OCI-LY1 (cell line): ENCODE measurements around the gene CCDC66.

Source experiments
- H2AFZ ChIP-seq: fragments of 200-600 bp; sonication (generic), shearing (Covaris generic); 2 replicates; pipeline ENCODE4 v1.6.0; 2014; ENCODE audit warnings: antibody characterized with exemption, mild to moderate bottlenecking, low read length
- H3F3A ChIP-seq: fragments of 200-600 bp; sonication (generic), shearing (Covaris generic); 2 replicates; pipeline ENCODE4 v1.6.0; 2014; ENCODE audit warnings: mild to moderate bottlenecking, antibody characterized with exemption, low read length, moderate library complexity; ENCODE audit not compliant: insufficient read depth
- H3K27ac ChIP-seq: fragments of 200-600 bp; sonication (generic); 2 replicates; pipeline ENCODE4 v1.5.1; 2014; ENCODE audit warnings: low read length, mixed run types, mild to moderate bottlenecking, low read depth; ENCODE audit not compliant: poor library complexity, severe bottlenecking
- H3K27me3 ChIP-seq: fragments of 200-600 bp; sonication (generic); 2 replicates; pipeline ENCODE4 v1.6.0; 2014; ENCODE audit warnings: antibody characterized with exemption, mild to moderate bottlenecking, low read length, moderate library complexity; ENCODE audit not compliant: insufficient read depth
- H3K36me3 ChIP-seq: fragments of 200-600 bp; sonication (generic); 2 replicates; pipeline ENCODE4 v1.6.1; 2014; ENCODE audit warnings: mild to moderate bottlenecking, antibody characterized with exemption, low read length, moderate library complexity, mixed read lengths; ENCODE audit not compliant: insufficient read depth
- H3K4me1 ChIP-seq: fragments of 200-600 bp; sonication (generic); 2 replicates; pipeline ENCODE4 v1.5.1; 2014; ENCODE audit warnings: mild to moderate bottlenecking, low read length, moderate library complexity; ENCODE audit not compliant: insufficient read depth, severe bottlenecking
- H3K4me2 ChIP-seq: fragments of 200-600 bp; sonication (generic), shearing (Covaris generic); 2 replicates; pipeline ENCODE4 v1.6.1; 2014; ENCODE audit warnings: low read length
- H3K4me3 ChIP-seq: fragments of 200-600 bp; sonication (generic); 2 replicates; pipeline ENCODE4 v1.5.1; 2014; ENCODE audit warnings: low read length, low read depth, mild to moderate bottlenecking, mixed read lengths; ENCODE audit not compliant: poor library complexity, severe bottlenecking
- H3K79me2 ChIP-seq: fragments of 200-600 bp; shearing (Covaris generic); 2 replicates; pipeline ENCODE4 v1.6.1; 2016; ENCODE audit warnings: mixed run types, low read length, mixed read lengths; ENCODE audit not compliant: insufficient read depth
- H3K9ac ChIP-seq: fragments of 200-600 bp; sonication (generic), shearing (Covaris generic); 2 replicates; pipeline ENCODE4 v1.6.1; 2014; ENCODE audit warnings: mild to moderate bottlenecking, low read length, mixed read lengths
- H3K9me2 ChIP-seq: fragments of 200-600 bp; sonication (generic), shearing (Covaris generic); 2 replicates; pipeline ENCODE4 v1.6.1; 2014; ENCODE audit warnings: low read depth, mild to moderate bottlenecking, low read length, mixed read lengths
- H3K9me3 ChIP-seq: fragments of 200-600 bp; shearing (Covaris generic); 2 replicates; pipeline ENCODE4 v1.6.1; 2014; ENCODE audit warnings: low read length, mixed read lengths
- H4K20me1 ChIP-seq: fragments of 200-600 bp; sonication (generic), shearing (Covaris generic); 2 replicates; pipeline ENCODE4 v1.6.0; 2016; ENCODE audit warnings: mild to moderate bottlenecking, low read length; ENCODE audit not compliant: insufficient read depth
- EZH2 ChIP-seq: fragments of 200-600 bp; sonication (generic), shearing (Covaris generic); IDR thresholded peaks from 2 replicates; pipeline ENCODE4 v1.8.0; 2017; ENCODE audit warnings: borderline replicate concordance, mixed run types, mild to moderate bottlenecking, antibody characterized with exemption, low read length, moderate library complexity, mixed read lengths
- TF ChIP-seq, protein P1 (sequence below): fragments of 200-600 bp; sonication (generic), shearing (Covaris generic); IDR thresholded peaks from 2 replicates; pipeline ENCODE4 v1.5.1; 2017; ENCODE audit warnings: mild to moderate bottlenecking, antibody characterized with exemption, low read length, moderate library complexity, mixed read lengths

The CCDC66 gene

DNA sequence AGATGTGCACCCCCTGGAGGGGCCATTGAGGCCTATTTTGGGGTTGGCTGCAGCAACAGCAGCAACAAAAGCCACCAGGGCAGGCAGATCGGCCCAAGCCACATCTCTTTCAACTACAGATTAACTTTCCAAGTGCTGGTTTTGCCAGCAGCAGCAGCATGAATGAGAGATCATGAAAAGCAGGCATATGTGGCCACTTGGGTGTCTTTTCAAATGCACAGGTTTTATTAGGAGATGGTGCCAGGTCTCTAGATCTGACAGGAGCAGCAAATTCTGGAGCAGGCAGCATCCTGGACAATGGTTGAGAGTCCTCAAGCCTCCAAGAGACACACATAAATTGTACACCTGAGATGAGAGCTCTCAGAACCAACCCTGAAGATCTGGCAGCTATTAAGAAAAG, 31.7 kb upstream of the CCDC66 start:
- H3K4me2 ChIP-seq = no peak overlapping the region
- no peak overlapping the region for H3K9ac ChIP-seq

DNA sequence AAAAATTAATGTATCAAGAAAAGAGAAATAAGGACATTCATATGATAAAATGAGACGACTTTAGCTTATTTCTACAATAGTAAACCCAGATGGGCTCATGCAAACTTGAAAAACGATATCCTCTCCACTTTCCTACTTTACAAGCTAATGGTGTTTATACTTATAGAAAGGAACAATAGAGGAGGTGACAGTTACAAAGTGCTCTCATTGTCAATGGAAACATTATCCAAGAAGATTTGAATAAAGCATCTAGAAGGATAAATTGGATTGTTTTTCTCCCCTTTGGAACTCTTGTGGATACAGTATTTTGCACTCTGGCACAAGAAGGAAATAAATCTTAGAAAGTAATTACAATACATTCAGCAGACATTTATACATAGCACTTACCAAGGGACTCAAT, 20.2 kb upstream of the CCDC66 start:
- no peak overlapping the region for H2AFZ ChIP-seq
- no peak overlapping the region for H3K9ac ChIP-seq
- no peaks in the 10 kb centered on the region for H3K36me3 ChIP-seq
- no peaks in the 10 kb centered on the region for H3K27me3 ChIP-seq
- TF ChIP-seq EZH2 = no peak
- TF ChIP-seq, protein P1, sequence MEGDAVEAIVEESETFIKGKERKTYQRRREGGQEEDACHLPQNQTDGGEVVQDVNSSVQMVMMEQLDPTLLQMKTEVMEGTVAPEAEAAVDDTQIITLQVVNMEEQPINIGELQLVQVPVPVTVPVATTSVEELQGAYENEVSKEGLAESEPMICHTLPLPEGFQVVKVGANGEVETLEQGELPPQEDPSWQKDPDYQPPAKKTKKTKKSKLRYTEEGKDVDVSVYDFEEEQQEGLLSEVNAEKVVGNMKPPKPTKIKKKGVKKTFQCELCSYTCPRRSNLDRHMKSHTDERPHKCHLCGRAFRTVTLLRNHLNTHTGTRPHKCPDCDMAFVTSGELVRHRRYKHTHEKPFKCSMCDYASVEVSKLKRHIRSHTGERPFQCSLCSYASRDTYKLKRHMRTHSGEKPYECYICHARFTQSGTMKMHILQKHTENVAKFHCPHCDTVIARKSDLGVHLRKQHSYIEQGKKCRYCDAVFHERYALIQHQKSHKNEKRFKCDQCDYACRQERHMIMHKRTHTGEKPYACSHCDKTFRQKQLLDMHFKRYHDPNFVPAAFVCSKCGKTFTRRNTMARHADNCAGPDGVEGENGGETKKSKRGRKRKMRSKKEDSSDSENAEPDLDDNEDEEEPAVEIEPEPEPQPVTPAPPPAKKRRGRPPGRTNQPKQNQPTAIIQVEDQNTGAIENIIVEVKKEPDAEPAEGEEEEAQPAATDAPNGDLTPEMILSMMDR = no peak
- H3K27ac ChIP-seq = no peak overlapping the region
- H3K4me1 ChIP-seq = no peaks in the 10 kb centered on the region
- H3K9me2 ChIP-seq = no peaks in the 10 kb centered on the region
- no peaks in the 10 kb centered on the region for H3K9me3 ChIP-seq
- no peaks in the 10 kb centered on the region for H4K20me1 ChIP-seq
- no peak overlapping the region for H3K4me2 ChIP-seq
- no peaks in the 10 kb centered on the region for H3F3A ChIP-seq
- no peaks in the 10 kb centered on the region for H3K79me2 ChIP-seq
- no peak overlapping the region for H3K4me3 ChIP-seq

More for the DNA sequence above, 31.7 kb upstream of the CCDC66 start:
- Histone ChIP-seq H3F3A (no peaks in the 10 kb centered on the region), H3K36me3 (no peaks in the 10 kb centered on the region), H3K9me3 (no peaks in the 10 kb centered on the region), H3K27me3 (no peaks in the 10 kb centered on the region), H4K20me1 (no peaks in the 10 kb centered on the region), H3K27ac (no peak overlapping the region), H2AFZ (no peak overlapping the region), H3K79me2 (no peaks in the 10 kb centered on the region), H3K9me2 (no peaks in the 10 kb centered on the region), H3K4me1 (no peaks in the 10 kb centered on the region), H3K4me3 (no peak overlapping the region)
- TF ChIP-seq, protein P1 = no peak
- TF ChIP-seq EZH2 = no peak

DNA sequence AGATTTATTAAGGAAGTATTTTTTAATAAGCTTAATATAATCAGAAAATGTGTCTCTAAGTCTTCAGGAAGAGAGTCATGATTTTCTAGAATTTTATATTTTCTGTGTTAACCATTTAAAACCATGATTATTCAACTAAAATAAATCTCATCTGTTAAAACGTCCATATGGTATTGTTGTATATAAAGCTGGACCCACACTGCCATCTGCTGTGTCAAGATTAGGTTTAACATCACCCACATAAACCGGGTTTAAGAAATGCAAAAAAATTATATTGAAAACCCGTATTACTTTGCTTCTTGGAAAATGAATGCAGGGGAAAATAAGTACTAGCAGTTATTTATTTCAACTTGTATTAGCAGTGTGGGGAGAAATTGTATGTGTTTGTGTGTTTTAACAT, 9.5 kb upstream of the CCDC66 start:
- H3K27ac ChIP-seq = no peak overlapping the region
- no peaks in the 10 kb centered on the region for H3K79me2 ChIP-seq
- no peak for TF ChIP-seq EZH2
- TF ChIP-seq, protein P1 = peak; percentile 23; the same call in 1 of the 2 replicates
- peaks cover 11% of the 10 kb centered on the region; the same call in 1 of the 2 replicates for H3K27me3 ChIP-seq
- H2AFZ ChIP-seq = no peak overlapping the region
- H3K36me3 ChIP-seq = no peaks in the 10 kb centered on the region; the same call in 1 of the 2 replicates
- H4K20me1 ChIP-seq = no peaks in the 10 kb centered on the region
- no peaks in the 10 kb centered on the region for H3K9me2 ChIP-seq
- H3K4me2 ChIP-seq = no peak overlapping the region
- no peaks in the 10 kb centered on the region for H3F3A ChIP-seq
- no peaks in the 10 kb centered on the region for H3K9me3 ChIP-seq
- H3K4me3 ChIP-seq = no peak overlapping the region
- no peaks in the 10 kb centered on the region for H3K4me1 ChIP-seq
- H3K9ac ChIP-seq = no peak overlapping the region
